GM23338 (cell line): Measurements from ENCODE around the gene CASR. TPM values are rescaled to one million over a fixed set of nuclear protein-coding genes. Genes with fewer than 3 reads are reported as not detected.

ENCODE experiments used
- ATAC-seq: fragments of 200-7000 bp; cut with Tn5 transposase; 3 replicates; pipeline ENCODE4 v1.9.1; 2020
- DNase-seq: peaks from one replicate; pipeline ENCODE4 v3.0.0-alpha.2; 2015; ENCODE audit warnings: low spot score
- H2AFZ ChIP-seq: fragments of 200-600 bp; sonication (generic); 2 replicates; pipeline ENCODE4 v1.8.0; 2016; ENCODE audit warnings: antibody characterized with exemption, mild to moderate bottlenecking, moderate library complexity
- H3F3A ChIP-seq: fragments of 200-600 bp; sonication (generic); replicated peaks from 2 replicates; pipeline ENCODE4 v1.8.0; 2017; ENCODE audit warnings: antibody characterized with exemption, mixed run types, low read depth
- H3K27ac ChIP-seq: fragments of 200-600 bp; sonication (generic); 2 replicates; pipeline ENCODE4 v1.6.1; 2016; ENCODE audit warnings: low read depth
- H3K27me3 ChIP-seq: fragments of 200-600 bp; sonication (generic); 2 replicates; pipeline ENCODE4 v1.8.0; 2016; ENCODE audit warnings: mild to moderate bottlenecking, mixed run types, moderate library complexity; ENCODE audit not compliant: insufficient read depth
- H3K36me3 ChIP-seq: fragments of 200-600 bp; sonication (generic); 2 replicates; pipeline ENCODE4 v1.8.0; 2016; ENCODE audit warnings: mild to moderate bottlenecking; ENCODE audit not compliant: insufficient read depth
- H3K4me1 ChIP-seq: fragments of 200-600 bp; sonication (generic); 2 replicates; pipeline ENCODE4 v1.8.0; 2016; ENCODE audit warnings: mild to moderate bottlenecking, moderate library complexity; ENCODE audit not compliant: insufficient read depth
- H3K4me2 ChIP-seq: fragments of 200-600 bp; sonication (generic); 2 replicates; pipeline ENCODE4 v1.7.1; 2017; ENCODE audit warnings: mixed run types
- H3K4me3 ChIP-seq: fragments of 200-600 bp; sonication (generic); 2 replicates; pipeline ENCODE4 v1.6.1; 2016; ENCODE audit warnings: mixed run types
- H3K79me2 ChIP-seq: fragments of 200-600 bp; sonication (generic); replicated peaks from 2 replicates; pipeline ENCODE4 v1.8.0; 2017; ENCODE audit warnings: mild to moderate bottlenecking; ENCODE audit not compliant: insufficient read depth
- H3K9me2 ChIP-seq: fragments of 200-600 bp; sonication (generic); 2 replicates; pipeline ENCODE4 v1.8.0; 2017; ENCODE audit not compliant: insufficient read depth
- H4K20me1 ChIP-seq: fragments of 200-600 bp; sonication (generic); replicated peaks from 2 replicates; pipeline ENCODE4 v1.8.0; 2017; ENCODE audit warnings: mild to moderate bottlenecking; ENCODE audit not compliant: insufficient read depth
- H3K27ac Mint-ChIP-seq: 2 replicates; pipeline ENCODE4 v1.8.0; 2020; ENCODE audit warnings: inconsistent platforms, mild to moderate bottlenecking, moderate library complexity, mixed read lengths
- H3K27me3 Mint-ChIP-seq: 3 replicates; pipeline ENCODE4 v1.8.0; 2022; ENCODE audit warnings: low read depth, mild to moderate bottlenecking, moderate library complexity, mixed read lengths, inconsistent platforms; ENCODE audit not compliant: insufficient read depth, poor library complexity
- H3K36me3 Mint-ChIP-seq: 3 replicates; pipeline ENCODE4 v1.8.0; 2021; ENCODE audit warnings: low read depth, mild to moderate bottlenecking, inconsistent platforms, moderate library complexity, mixed read lengths
- H3K4me1 Mint-ChIP-seq: 3 replicates; pipeline ENCODE4 v1.8.0; 2020; ENCODE audit warnings: mild to moderate bottlenecking, inconsistent platforms, mixed read lengths
- H3K4me3 Mint-ChIP-seq: 3 replicates; pipeline ENCODE4 v1.8.0; 2021; ENCODE audit warnings: moderate library complexity, mild to moderate bottlenecking, inconsistent platforms, mixed read lengths
- H3K9me3 Mint-ChIP-seq: 3 replicates; pipeline ENCODE4 v1.8.0; 2020; ENCODE audit warnings: moderate library complexity, mild to moderate bottlenecking, inconsistent platforms, mixed read lengths
- CREB1 ChIP-seq: fragments of 250-450 bp; sonication (Bioruptor Pico); IDR thresholded peaks from 2 replicates; pipeline ENCODE4 v1.5.0; 2020; ENCODE audit warnings: low read depth, mild to moderate bottlenecking, moderate library complexity
- EZH2 ChIP-seq: fragments of 200-600 bp; sonication (generic); IDR thresholded peaks from one replicate; pipeline ENCODE4 v1.8.0; 2017; ENCODE audit warnings: antibody characterized with exemption, mild to moderate bottlenecking, low read depth; ENCODE audit not compliant: unreplicated experiment
- JUNB ChIP-seq: IDR thresholded peaks from one replicate; pipeline ENCODE4 v1.6.1; 2016; ENCODE audit warnings: antibody characterized with exemption; ENCODE audit not compliant: unreplicated experiment
- STAT1 ChIP-seq: IDR thresholded peaks from one replicate; pipeline ENCODE4 v1.6.1; 2016; ENCODE audit warnings: antibody characterized with exemption; ENCODE audit not compliant: unreplicated experiment
- ZNF114 ChIP-seq: fragments of 250-450 bp; sonication (Bioruptor Pico); IDR thresholded peaks from 2 replicates; pipeline ENCODE4 v1.5.0; 2020; ENCODE audit warnings: mild to moderate bottlenecking, moderate library complexity
- polyA plus RNA-seq: library from polyadenylated mRNA; unstranded; fragments of >200 nt; fragmentation: Nextera tagmentation; extraction: Ambion mirVana; gene quantifications from 2 replicates; pipeline ENCODE4 v1.2.1, GENCODE V29; 2016
- total RNA-seq: library from RNA; depleted of rRNA; stranded (reverse); fragments of >200 nt; shearing (Covaris generic); gene quantifications from 2 replicates; pipeline ENCODE4 v1.2.3, GENCODE V29; 2014
- TF ChIP-seq, protein P1 (sequence below): fragments of 250-450 bp; sonication (Bioruptor Pico); IDR thresholded peaks from 2 replicates; pipeline ENCODE4 v1.5.0; 2020; ENCODE audit warnings: mild to moderate bottlenecking, moderate library complexity
- TF ChIP-seq, protein P2 (sequence below), 2 experiments: fragments of 200-600 bp in 1 of 2; sonication (generic) in 1 of 2; conservative IDR thresholded peaks; 2 replicates each; pipeline versions ENCODE4 v1.5.1 to v1.6.1; 2016 to 2017; ENCODE audit warnings: antibody characterized with exemption in 2 of 2, low read depth in 2 of 2, mild to moderate bottlenecking in 2 of 2, moderate library complexity in 1 of 2

The CASR gene
- total and polyA plus RNA-seq, 2 experiments from 2014 or later, result 0.08 to 0.56 TPM

DNA sequence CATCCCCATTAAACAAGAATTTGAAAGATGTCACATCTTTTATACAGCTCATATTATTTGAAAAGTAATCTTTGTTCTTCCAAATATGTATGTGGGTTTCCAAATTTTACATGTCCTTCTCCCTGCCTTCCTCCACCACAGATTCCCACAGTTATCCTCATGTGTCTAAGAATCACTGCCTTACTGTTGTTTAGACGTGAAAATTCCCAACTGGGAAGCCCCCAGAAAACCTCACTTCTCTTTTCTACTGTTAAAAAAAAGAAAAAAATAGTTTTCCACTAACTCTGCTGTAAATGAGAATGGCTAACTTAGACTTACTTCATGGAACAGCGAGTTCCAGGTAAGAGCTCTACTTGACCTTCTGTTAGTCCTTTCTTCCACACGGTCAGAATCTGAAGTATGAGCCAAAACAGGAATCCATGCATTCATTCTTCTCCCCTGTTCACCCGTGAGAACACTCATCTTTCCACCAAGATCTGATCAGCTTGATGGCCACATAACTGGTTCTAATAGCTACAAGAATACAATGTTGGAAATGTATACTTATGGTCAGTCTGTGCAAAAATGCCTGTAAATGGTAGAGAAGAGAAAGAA lies 123.7 kb downstream of the CASR start (continued):
- TF ChIP-seq, protein P1, sequence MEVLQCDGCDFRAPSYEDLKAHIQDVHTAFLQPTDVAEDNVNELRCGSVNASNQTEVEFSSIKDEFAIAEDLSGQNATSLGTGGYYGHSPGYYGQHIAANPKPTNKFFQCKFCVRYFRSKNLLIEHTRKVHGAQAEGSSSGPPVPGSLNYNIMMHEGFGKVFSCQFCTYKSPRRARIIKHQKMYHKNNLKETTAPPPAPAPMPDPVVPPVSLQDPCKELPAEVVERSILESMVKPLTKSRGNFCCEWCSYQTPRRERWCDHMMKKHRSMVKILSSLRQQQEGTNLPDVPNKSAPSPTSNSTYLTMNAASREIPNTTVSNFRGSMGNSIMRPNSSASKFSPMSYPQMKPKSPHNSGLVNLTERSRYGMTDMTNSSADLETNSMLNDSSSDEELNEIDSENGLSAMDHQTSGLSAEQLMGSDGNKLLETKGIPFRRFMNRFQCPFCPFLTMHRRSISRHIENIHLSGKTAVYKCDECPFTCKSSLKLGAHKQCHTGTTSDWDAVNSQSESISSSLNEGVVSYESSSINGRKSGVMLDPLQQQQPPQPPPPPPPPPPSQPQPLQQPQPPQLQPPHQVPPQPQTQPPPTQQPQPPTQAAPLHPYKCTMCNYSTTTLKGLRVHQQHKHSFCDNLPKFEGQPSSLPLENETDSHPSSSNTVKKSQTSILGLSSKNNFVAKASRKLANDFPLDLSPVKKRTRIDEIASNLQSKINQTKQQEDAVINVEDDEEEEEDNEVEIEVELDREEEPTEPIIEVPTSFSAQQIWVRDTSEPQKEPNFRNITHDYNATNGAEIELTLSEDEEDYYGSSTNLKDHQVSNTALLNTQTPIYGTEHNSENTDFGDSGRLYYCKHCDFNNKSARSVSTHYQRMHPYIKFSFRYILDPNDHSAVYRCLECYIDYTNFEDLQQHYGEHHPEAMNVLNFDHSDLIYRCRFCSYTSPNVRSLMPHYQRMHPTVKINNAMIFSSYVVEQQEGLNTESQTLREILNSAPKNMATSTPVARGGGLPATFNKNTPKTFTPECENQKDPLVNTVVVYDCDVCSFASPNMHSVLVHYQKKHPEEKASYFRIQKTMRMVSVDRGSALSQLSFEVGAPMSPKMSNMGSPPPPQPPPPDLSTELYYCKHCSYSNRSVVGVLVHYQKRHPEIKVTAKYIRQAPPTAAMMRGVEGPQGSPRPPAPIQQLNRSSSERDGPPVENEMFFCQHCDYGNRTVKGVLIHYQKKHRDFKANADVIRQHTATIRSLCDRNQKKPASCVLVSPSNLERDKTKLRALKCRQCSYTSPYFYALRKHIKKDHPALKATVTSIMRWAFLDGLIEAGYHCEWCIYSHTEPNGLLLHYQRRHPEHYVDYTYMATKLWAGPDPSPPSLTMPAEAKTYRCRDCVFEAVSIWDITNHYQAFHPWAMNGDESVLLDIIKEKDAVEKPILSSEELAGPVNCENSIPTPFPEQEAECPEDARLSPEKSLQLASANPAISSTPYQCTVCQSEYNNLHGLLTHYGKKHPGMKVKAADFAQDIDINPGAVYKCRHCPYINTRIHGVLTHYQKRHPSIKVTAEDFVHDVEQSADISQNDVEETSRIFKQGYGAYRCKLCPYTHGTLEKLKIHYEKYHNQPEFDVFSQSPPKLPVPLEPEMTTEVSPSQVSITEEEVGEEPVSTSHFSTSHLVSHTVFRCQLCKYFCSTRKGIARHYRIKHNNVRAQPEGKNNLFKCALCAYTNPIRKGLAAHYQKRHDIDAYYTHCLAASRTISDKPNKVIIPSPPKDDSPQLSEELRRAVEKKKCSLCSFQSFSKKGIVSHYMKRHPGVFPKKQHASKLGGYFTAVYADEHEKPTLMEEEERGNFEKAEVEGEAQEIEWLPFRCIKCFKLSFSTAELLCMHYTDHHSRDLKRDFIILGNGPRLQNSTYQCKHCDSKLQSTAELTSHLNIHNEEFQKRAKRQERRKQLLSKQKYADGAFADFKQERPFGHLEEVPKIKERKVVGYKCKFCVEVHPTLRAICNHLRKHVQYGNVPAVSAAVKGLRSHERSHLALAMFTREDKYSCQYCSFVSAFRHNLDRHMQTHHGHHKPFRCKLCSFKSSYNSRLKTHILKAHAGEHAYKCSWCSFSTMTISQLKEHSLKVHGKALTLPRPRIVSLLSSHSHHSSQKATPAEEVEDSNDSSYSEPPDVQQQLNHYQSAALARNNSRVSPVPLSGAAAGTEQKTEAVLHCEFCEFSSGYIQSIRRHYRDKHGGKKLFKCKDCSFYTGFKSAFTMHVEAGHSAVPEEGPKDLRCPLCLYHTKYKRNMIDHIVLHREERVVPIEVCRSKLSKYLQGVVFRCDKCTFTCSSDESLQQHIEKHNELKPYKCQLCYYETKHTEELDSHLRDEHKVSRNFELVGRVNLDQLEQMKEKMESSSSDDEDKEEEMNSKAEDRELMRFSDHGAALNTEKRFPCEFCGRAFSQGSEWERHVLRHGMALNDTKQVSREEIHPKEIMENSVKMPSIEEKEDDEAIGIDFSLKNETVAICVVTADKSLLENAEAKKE (CRISPR knock-in tag), result no peak
- TF ChIP-seq JUNB (no peak), STAT1 (no peak), CREB1 (no peak), ZNF114 (CRISPR knock-in tag) (no peak), EZH2 (no peak)

DNA sequence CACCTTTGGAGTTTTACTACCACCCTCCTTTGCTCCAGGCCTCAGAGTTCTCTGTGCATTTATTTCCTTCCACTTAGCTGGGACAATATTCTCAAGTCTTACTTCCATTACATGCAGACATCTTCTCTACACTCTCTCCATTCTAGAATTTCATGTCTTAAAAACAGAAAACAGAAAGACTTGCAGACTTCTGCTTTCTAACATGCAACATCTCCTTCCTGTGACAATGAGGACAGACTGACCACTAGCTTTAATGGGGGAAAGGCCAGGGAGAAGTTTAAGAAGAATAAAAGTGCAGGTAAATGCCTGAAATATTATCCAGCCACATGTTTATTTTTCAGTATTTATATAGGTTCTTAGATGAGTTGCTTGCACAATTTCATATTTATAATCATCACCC lies 124.5 kb downstream of the CASR start:
- H2AFZ ChIP-seq, result no peak overlapping the region; the same call in 1 of the 2 replicates
- H3K79me2 ChIP-seq, result no peaks in the 10 kb centered on the region
- no peaks in the 10 kb centered on the region for H3F3A ChIP-seq
- TF ChIP-seq, protein P2, sequence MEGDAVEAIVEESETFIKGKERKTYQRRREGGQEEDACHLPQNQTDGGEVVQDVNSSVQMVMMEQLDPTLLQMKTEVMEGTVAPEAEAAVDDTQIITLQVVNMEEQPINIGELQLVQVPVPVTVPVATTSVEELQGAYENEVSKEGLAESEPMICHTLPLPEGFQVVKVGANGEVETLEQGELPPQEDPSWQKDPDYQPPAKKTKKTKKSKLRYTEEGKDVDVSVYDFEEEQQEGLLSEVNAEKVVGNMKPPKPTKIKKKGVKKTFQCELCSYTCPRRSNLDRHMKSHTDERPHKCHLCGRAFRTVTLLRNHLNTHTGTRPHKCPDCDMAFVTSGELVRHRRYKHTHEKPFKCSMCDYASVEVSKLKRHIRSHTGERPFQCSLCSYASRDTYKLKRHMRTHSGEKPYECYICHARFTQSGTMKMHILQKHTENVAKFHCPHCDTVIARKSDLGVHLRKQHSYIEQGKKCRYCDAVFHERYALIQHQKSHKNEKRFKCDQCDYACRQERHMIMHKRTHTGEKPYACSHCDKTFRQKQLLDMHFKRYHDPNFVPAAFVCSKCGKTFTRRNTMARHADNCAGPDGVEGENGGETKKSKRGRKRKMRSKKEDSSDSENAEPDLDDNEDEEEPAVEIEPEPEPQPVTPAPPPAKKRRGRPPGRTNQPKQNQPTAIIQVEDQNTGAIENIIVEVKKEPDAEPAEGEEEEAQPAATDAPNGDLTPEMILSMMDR (conservative IDR thresholded peaks at IDR 0.05; ENCODE audit: low read depth in 2 of 2), result no peak
- peaks cover 1% of the 10 kb centered on the region for H3K4me1 Mint-ChIP-seq
- H3K27me3 ChIP-seq, result no peaks in the 10 kb centered on the region
- no peaks in the 10 kb centered on the region for H3K9me3 Mint-ChIP-seq
- DNase-seq, result no peak
- 0 out of 2 replicates have a peak, but pooled peaks cover 2% of the 10 kb centered on the region for H3K4me1 ChIP-seq
- no peak for ATAC-seq
- 0 out of 2 replicates have a peak, but pooled peaks cover 3% of the 10 kb centered on the region for H3K9me2 ChIP-seq
- H3K27ac Mint-ChIP-seq, result no peak overlapping the region
- no peaks in the 10 kb centered on the region for H3K27me3 Mint-ChIP-seq
- H3K27ac ChIP-seq, result no peak overlapping the region
- H3K4me2 ChIP-seq, result no peak overlapping the region
- H3K4me3 Mint-ChIP-seq, result no peak overlapping the region
- H3K36me3 Mint-ChIP-seq, result no peaks in the 10 kb centered on the region
- no peaks in the 10 kb centered on the region for H4K20me1 ChIP-seq
- no peak overlapping the region for H3K4me3 ChIP-seq
- H3K36me3 ChIP-seq, result no peaks in the 10 kb centered on the region
